OCI-LY1 (cell line): ENCODE measurements around the gene MPC2.

ENCODE experiments used
- CTCF ChIP-seq: fragments of 200-600 bp; sonication (generic), shearing (Covaris generic); IDR thresholded peaks from 2 replicates; pipeline ENCODE4 v1.5.1; 2017; ENCODE audit warnings: mild to moderate bottlenecking, antibody characterized with exemption, low read length, moderate library complexity, mixed read lengths
- EZH2 ChIP-seq: fragments of 200-600 bp; sonication (generic), shearing (Covaris generic); IDR thresholded peaks from 2 replicates; pipeline ENCODE4 v1.8.0; 2017; ENCODE audit warnings: borderline replicate concordance, mixed run types, mild to moderate bottlenecking, antibody characterized with exemption, low read length, moderate library complexity, mixed read lengths

GRCh38 chr1:167984886-167985489 lies 48.1 kb upstream of the MPC2 start:
- no peak for TF ChIP-seq CTCF
- TF ChIP-seq EZH2, result no peak
